WERI-Rb-1 (cell line): ENCODE measurements around the gene KLK10.

Experiments
- DNase-seq: peaks from one replicate; pipeline ENCODE4 v3.0.0-alpha.2; 2020
- H3K27ac ChIP-seq: fragments of 250-450 bp; sonication (Bioruptor Pico); 2 replicates; pipeline ENCODE4 v1.5.1; 2020; ENCODE audit warnings: mild to moderate bottlenecking, moderate library complexity
- H3K27me3 ChIP-seq: fragments of 250-450 bp; sonication (Bioruptor Pico); 2 replicates; pipeline ENCODE4 v1.5.1; 2021; ENCODE audit warnings: mild to moderate bottlenecking, low read depth, moderate library complexity; ENCODE audit not compliant: insufficient read depth, severe bottlenecking
- H3K36me3 ChIP-seq: fragments of 250-450 bp; sonication (Bioruptor Pico); 2 replicates; pipeline ENCODE4 v1.5.1; 2020; ENCODE audit warnings: mild to moderate bottlenecking, moderate library complexity
- H3K4me3 ChIP-seq: 2 replicates; pipeline ENCODE4 v1.5.1; 2011; ENCODE audit warnings: low read depth, mild to moderate bottlenecking, control low read depth, low read length
- H3K9me3 ChIP-seq: fragments of 250-450 bp; sonication (Bioruptor Pico); 2 replicates; pipeline ENCODE4 v1.5.1; 2021; ENCODE audit warnings: mild to moderate bottlenecking, moderate library complexity; ENCODE audit not compliant: severe bottlenecking
- CTCF ChIP-seq: IDR thresholded peaks from 2 replicates; pipeline ENCODE4 v1.5.1; 2011; ENCODE audit warnings: low read depth, mild to moderate bottlenecking, control low read depth, inconsistent platforms, low read length

Gene KLK10

GRCh38 chr19:51043497-51043896 lies 24.0 kb upstream of the KLK10 start:
- no peak overlapping the region for H3K4me3 ChIP-seq
- no peak overlapping the region for H3K27ac ChIP-seq
- DNase-seq, result no peak
- H3K27me3 ChIP-seq, result peaks cover 75% of the 10 kb centered on the region
- TF ChIP-seq CTCF, result no peak
- no peaks in the 10 kb centered on the region for H3K36me3 ChIP-seq
- no peaks in the 10 kb centered on the region for H3K9me3 ChIP-seq

GRCh38 chr19:51040151-51040550 lies 20.6 kb upstream of the KLK10 start:
- Histone ChIP-seq H3K27ac (no peak overlapping the region), H3K27me3 (peaks cover 69% of the 10 kb centered on the region), H3K4me3 (no peak overlapping the region), H3K36me3 (no peaks in the 10 kb centered on the region), H3K9me3 (no peaks in the 10 kb centered on the region)
- no peak for TF ChIP-seq CTCF
- no peak for DNase-seq

- Histone ChIP-seq H3K27ac (no peak overlapping the region), H3K27me3 (peaks cover 73% of the 10 kb centered on the region), H3K36me3 (no peaks in the 10 kb centered on the region), H3K9me3 (no peaks in the 10 kb centered on the region), H3K4me3 (no peak overlapping the region)
- DNase-seq, result no peak
- TF ChIP-seq CTCF, result no peak
These were observed 17.0 kb upstream of the KLK10 start for GRCh38 chr19:51036519-51036918.

- TF ChIP-seq CTCF, result no peak
- DNase-seq, result no peak
- Histone ChIP-seq H3K9me3 (no peaks in the 10 kb centered on the region), H3K4me3 (no peak within 1 kb of the TSS), H3K36me3 (no peaks in the 10 kb centered on the region), H3K27ac (no peak within 1 kb of the TSS), H3K27me3 (peaks cover 75% of the 10 kb centered on the region)
These were observed 15.2 kb upstream of the KLK10 start, which contains the start of gene KLK12 for GRCh38 chr19:51034704-51035103. TSS of gene KLK12 (minus strand) at chr19:51035002. CDS start at chr19:51034621, 381 bp downstream.

GRCh38 chr19:51031880-51032225 lies 12.3 kb upstream of the KLK10 start:
- no peak for DNase-seq
- H3K27me3 ChIP-seq, result peaks cover 85% of the 10 kb centered on the region
- TF ChIP-seq CTCF, result no peak
- H3K36me3 ChIP-seq, result no peaks in the 10 kb centered on the region
- no peak overlapping the region for H3K4me3 ChIP-seq
- no peak overlapping the region for H3K27ac ChIP-seq
- H3K9me3 ChIP-seq, result no peaks in the 10 kb centered on the region

GRCh38 chr19:51031220-51031879 lies 11.8 kb upstream of the KLK10 start:
- no peak for DNase-seq
- Histone ChIP-seq H3K36me3 (no peaks in the 10 kb centered on the region), H3K9me3 (no peaks in the 10 kb centered on the region), H3K4me3 (no peak overlapping the region), H3K27ac (no peak overlapping the region), H3K27me3 (peaks cover 85% of the 10 kb centered on the region)
- TF ChIP-seq CTCF, result no peak
